GM12872 (cell line): ENCODE measurements around the gene CNTN4.

ENCODE experiments used
- TF ChIP-seq, protein P1 (sequence below): IDR thresholded peaks from 3 replicates; pipeline ENCODE4 v1.5.1; 2011; ENCODE audit warnings: low read depth, mild to moderate bottlenecking, low read length, moderate library complexity; ENCODE audit not compliant: insufficient read depth

The CNTN4 gene

DNA sequence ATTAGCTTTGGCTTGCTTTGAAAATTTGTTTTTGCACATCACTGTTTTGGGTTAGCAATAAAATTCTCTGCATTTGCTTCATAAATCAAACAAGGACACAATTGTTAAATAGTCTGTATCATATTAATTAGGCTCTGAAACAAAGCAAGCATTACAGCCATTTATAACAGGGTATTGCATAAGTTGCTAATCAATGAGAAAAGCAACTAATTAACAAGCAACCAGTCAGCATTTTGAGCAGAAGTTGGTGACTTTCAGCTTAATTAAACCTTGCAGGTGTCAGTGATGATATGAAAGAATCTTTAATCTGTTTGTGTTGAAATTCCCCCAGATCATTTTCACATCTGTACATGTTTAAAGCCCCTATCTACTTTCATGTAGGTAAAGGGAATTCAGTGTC lies 516.4 kb downstream of the CNTN4 start:
- TF ChIP-seq, protein P1, sequence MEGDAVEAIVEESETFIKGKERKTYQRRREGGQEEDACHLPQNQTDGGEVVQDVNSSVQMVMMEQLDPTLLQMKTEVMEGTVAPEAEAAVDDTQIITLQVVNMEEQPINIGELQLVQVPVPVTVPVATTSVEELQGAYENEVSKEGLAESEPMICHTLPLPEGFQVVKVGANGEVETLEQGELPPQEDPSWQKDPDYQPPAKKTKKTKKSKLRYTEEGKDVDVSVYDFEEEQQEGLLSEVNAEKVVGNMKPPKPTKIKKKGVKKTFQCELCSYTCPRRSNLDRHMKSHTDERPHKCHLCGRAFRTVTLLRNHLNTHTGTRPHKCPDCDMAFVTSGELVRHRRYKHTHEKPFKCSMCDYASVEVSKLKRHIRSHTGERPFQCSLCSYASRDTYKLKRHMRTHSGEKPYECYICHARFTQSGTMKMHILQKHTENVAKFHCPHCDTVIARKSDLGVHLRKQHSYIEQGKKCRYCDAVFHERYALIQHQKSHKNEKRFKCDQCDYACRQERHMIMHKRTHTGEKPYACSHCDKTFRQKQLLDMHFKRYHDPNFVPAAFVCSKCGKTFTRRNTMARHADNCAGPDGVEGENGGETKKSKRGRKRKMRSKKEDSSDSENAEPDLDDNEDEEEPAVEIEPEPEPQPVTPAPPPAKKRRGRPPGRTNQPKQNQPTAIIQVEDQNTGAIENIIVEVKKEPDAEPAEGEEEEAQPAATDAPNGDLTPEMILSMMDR: no peak

DNA sequence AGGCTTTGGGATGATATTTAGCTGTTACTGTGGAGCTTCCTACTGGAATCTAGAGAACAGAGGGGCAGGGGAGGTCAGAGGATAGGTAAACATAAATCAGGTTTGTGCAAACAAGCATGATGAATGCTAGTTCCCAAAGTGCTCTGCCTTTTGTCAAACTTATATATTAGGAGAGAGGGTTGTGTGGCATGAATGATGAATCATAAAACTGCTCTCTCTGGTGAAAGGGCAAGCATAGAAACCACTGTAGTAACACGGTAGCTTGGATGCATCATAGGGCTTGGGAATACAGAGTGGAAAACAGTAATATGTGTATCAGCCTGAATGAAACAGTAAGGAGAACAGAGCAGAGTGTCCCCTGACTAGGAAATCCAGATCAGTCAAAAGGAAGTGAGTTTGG lies 524.8 kb downstream of the CNTN4 start:
- TF ChIP-seq, protein P1: no peak

DNA sequence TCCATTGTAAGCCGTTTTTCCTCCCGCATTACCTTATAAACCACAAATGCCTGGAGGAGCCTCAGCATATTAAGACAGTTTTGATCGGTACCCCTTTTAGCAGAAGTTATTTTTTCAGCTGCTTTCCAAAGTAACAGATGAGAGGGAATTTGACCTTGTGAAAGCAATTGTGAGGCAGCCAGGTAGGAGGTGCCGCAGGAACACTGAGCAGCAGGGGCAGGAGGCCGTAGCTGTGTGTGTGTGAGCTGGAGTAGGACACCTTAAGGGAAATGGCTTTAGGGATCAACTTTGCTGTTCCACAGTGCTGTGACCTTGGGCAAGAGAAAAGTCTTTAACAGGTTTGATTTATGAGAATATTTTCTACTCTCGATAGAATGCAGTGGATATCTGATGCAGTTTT lies 529.5 kb downstream of the CNTN4 start:
- TF ChIP-seq, protein P1: no peak

DNA sequence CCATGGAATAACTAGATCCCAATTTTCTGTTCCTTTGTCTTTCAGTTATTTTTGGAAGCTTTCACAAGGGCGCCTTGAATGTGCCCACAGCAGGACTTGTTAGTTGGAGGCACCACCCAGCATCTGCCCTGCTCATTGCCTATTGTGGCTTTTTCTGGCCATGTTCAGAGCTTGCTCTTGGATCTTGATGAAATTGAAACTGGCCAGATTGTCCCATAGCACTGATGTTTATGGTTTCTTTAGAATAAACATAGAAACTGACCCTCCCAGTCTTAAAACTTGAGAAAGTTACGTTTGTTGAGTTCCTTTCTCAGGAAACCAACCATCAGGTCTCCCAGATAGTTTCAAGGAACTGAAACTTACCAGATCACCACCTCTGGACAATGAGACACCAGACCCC lies 536.8 kb downstream of the CNTN4 start:
- TF ChIP-seq, protein P1: no peak

DNA sequence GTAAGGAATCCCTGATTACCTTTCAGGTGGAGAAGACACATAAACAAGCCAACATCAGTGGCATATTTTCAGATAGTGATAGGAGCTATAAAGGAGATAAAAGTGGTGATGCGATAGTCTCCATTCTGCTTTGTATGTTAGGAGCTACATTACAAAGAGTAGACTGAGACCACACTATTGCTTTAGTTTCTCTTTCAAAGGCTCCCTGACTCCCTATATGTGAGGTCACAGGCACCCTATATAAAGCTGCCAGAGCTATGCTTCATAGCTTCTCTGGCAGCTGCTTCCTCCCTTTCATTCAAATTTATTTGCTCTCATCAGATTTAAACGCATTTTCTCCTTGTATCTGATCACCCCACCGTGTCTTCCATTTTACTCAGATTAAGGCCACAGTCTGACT lies 544.9 kb downstream of the CNTN4 start:
- TF ChIP-seq, protein P1: no peak

DNA sequence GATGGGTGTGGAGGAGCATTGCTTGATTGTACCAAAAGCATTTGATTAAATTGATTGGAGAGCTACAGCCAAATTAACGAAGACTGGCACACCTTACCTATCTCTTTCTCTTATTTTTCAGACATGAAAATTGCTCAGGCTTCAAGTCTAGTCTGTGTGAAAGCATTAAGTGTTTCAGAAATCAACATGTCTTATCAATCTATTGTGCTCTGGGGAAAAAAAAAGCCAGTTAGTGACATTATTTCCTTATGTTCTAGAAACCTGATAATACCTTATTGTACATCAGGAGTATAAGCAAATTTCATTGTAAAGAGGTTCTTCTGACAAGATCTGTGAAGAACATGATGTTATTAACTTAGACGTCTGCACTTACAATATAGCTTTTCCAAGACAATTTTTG lies 546.3 kb downstream of the CNTN4 start:
- TF ChIP-seq, protein P1: no peak

DNA sequence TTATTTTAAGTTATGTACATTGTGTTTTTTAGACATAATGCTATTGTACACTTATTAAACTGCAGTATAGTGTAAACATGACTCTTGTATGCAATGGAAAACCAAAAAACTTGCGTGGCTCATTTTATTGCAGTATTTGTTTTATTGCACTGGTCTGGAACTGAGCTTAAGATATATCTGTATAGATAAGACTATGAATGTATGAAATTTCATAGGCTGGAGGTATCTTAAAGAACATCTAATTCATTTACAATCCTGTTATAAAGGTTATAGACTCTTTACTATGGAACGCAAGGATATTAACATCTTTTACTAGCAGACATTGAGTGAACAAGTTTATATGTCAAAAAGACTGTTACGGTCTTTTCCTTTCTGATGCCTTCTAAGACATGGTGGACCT lies 552.1 kb downstream of the CNTN4 start:
- TF ChIP-seq, protein P1: no peak

DNA sequence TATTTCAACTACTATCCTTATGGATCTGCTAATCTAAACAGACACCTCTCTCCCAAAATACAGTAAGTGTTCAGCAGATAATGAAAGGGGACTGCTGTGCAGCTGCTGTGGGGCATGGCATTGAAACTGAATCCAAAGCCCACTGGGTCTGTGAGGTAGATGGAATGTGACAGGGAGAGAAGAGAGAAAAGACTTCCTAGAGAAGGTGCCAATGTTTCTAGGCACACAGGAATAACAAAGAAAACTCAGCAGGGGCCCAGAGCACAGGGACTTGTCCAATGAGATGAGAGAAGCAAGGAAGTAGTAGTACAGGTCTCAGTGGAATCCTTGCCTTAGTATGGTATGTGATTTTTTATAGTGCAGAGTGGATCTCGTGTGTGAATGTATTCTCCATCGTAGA lies 553.7 kb downstream of the CNTN4 start:
- TF ChIP-seq, protein P1: no peak
